Large intestine (tissue), 1 donor: ENCODE measurements around the gene CLDN5. TPM values are rescaled to one million over a fixed set of nuclear protein-coding genes. Genes with fewer than 3 reads are reported as not detected.

ENCODE experiments used
- polyA plus RNA-seq: library from polyadenylated mRNA; unstranded; fragments of 120-200 nt; gene quantifications from one replicate; pipeline ENCODE4 v1.2.1, GENCODE V29; 2013

CLDN5 gene
- polyA plus RNA-seq, 1 donor, result 12.4 TPM

Other genes with a start within 250 kb of the CLDN5 start
- 2.2 TPM for gene CLTCL1, start 232.7 kb downstream of the CLDN5 start, polyA plus RNA-seq
- gene HIRA, start 92.7 kb downstream of the CLDN5 start, polyA plus RNA-seq, result 29.6 TPM
- gene MRPL40, start 91.9 kb downstream of the CLDN5 start, polyA plus RNA-seq, result 30.8 TPM
- 34.3 TPM for gene C22orf39, start 76.7 kb downstream of the CLDN5 start, polyA plus RNA-seq
- gene UFD1, start 45.2 kb downstream of the CLDN5 start, polyA plus RNA-seq, result 51.1 TPM
- 8.7 TPM for gene CDC45, start 44.5 kb downstream of the CLDN5 start, polyA plus RNA-seq
- 24.9 TPM for gene SEPTIN5, start 190.1 kb upstream of the CLDN5 start, polyA plus RNA-seq
- gene GP1BB, start 199.1 kb upstream of the CLDN5 start, polyA plus RNA-seq, result 4.4 TPM
- gene TBX1, start 236.4 kb upstream of the CLDN5 start, polyA plus RNA-seq, result 2.4 TPM